HAP-1 (cell line): ENCODE results near the gene ZNF277.

ENCODE experiments used
- DNase-seq, 2 experiments: peaks; one replicate each; pipeline ENCODE4 v3.0.0-alpha.2; 2016 to 2020; ENCODE audit warnings: low spot score in 2 of 2
- H3K27me3 ChIP-seq: fragments of 250-450 bp; sonication (Bioruptor Pico); 2 replicates; pipeline ENCODE4 v1.5.1; 2020; ENCODE audit warnings: low read depth, mild to moderate bottlenecking, moderate library complexity
- H3K36me3 ChIP-seq: fragments of 250-450 bp; sonication (Bioruptor Pico); replicated peaks from 2 replicates; pipeline ENCODE4 v1.5.1; 2020; ENCODE audit warnings: mild to moderate bottlenecking
- H3K4me1 ChIP-seq: fragments of 250-450 bp; sonication (Bioruptor Pico); 2 replicates; pipeline ENCODE4 v1.5.1; 2020; ENCODE audit warnings: mild to moderate bottlenecking
- H3K4me3 ChIP-seq: fragments of 250-450 bp; sonication (Bioruptor Pico); 2 replicates; pipeline ENCODE4 v1.5.1; 2020; ENCODE audit warnings: mild to moderate bottlenecking, moderate library complexity
- H3K9me3 ChIP-seq: fragments of 250-450 bp; sonication (Bioruptor Pico); 2 replicates; pipeline ENCODE4 v1.5.1; 2020; ENCODE audit warnings: mild to moderate bottlenecking, moderate library complexity
- in situ Hi-C: fragments of 300-500 bp; cut with MboI; formaldehyde crosslinking; loops from 3 replicates; pipeline ENCODE4 v1.14.3; 2020; ENCODE audit warnings: low sequenced_read_pairs, inconsistent platforms, mixed read lengths

ZNF277 gene

DNA sequence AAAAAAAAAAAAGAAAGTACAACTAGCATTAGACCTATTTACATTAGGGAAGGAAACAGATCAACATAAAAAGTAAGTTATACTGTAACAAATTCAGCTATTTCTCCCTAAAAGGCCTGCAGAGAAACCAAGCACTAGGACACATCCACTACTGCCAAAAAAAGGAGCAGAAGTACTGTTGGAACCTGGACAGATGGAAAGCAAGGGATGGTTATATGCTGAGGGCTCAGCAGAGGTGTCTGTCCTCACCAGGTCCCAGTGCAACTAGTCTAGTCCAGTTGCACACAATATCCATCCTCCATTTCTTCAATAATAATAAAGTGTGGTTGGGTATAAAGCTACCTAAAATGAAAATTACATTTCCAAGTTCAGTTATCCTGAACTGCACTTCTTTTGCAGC is 140.6 kb downstream of the ZNF277 start:
- no peak for DNase-seq
- no peaks in the 10 kb centered on the region; the same call in 1 of the 2 replicates for H3K36me3 ChIP-seq
- no peaks in the 10 kb centered on the region for H3K27me3 ChIP-seq
- no peak overlapping the region for H3K4me3 ChIP-seq
- peaks cover 3% of the 10 kb centered on the region; the same call in 1 of the 2 replicates for H3K4me1 ChIP-seq
- in situ Hi-C loops: no loop called here
- no peaks in the 10 kb centered on the region for H3K9me3 ChIP-seq

DNA sequence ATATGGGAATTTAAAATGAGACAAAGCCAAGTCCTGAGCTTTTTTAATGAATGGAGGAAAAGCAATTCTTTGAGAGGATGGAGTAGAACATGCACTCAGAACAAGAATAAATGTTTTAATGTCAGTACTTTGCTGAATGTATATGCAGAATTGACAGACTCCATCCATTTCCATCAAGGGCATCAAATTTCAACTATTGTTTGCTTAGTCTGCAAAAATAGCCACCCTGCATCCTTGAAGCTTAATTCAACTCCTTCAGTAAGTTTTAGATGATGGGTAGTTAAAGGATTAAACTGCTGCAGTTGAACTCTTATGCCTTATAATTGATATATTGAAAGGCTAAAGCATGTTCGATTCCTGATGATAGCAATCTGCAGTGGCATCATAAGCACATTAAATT is 144.1 kb downstream of the ZNF277 start:
- in situ Hi-C loops: no loop called here
- no peaks in the 10 kb centered on the region for H3K9me3 ChIP-seq
- no peak overlapping the region for H3K4me3 ChIP-seq
- no peak for DNase-seq
- peaks cover 3% of the 10 kb centered on the region; the same call in 1 of the 2 replicates for H3K4me1 ChIP-seq
- no peaks in the 10 kb centered on the region for H3K27me3 ChIP-seq
- no peaks in the 10 kb centered on the region for H3K36me3 ChIP-seq

DNA sequence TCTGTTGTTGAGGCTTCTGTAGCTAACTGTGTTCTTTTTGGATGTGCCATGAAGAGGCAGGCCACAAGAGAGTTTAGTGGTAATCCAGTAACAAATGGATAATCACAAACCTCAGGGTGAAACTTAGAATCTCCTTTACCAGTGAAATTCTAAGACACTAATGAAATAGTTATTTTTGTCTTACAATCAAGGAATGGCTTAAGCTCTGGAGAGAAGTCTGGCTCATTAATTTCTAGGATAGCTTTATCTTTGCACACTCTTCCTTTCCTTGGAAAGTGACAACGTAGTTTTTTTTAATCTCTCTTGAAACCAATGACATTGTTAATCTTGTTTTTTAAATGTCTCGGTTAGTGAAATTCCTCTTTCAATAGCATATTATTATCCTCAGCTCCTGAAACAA is 150.1 kb downstream of the ZNF277 start:
- DNase-seq: no peak
- Histone ChIP-seq H3K36me3 (no peaks in the 10 kb centered on the region), H3K4me1 (no peaks in the 10 kb centered on the region), H3K27me3 (no peaks in the 10 kb centered on the region), H3K4me3 (no peak overlapping the region), H3K9me3 (no peaks in the 10 kb centered on the region)
- in situ Hi-C loops: no loop called here

DNA sequence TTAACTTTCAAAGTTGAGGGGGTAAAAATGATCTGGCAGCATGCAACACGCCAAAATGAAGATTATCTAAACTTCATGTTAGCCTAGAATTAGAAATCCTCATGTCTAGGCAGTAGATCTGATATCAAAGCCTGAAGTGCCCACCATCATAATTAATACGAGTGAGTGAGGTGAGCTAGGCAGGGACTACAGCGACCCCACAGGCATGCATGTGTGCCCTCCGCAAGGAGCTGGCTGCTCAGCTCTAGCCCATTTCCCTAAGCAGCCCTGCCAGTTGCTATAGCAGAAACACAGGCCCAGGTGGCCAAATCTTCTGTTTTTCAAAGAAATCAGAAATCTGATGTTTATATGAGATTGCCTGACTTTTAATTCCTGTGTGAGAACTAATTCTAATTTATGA is 150.6 kb downstream of the ZNF277 start:
- Histone ChIP-seq H3K4me3 (no peak overlapping the region), H3K27me3 (no peaks in the 10 kb centered on the region), H3K4me1 (no peaks in the 10 kb centered on the region), H3K36me3 (no peaks in the 10 kb centered on the region), H3K9me3 (no peaks in the 10 kb centered on the region)
- in situ Hi-C loops: no loop called here
- no peak for DNase-seq

DNA sequence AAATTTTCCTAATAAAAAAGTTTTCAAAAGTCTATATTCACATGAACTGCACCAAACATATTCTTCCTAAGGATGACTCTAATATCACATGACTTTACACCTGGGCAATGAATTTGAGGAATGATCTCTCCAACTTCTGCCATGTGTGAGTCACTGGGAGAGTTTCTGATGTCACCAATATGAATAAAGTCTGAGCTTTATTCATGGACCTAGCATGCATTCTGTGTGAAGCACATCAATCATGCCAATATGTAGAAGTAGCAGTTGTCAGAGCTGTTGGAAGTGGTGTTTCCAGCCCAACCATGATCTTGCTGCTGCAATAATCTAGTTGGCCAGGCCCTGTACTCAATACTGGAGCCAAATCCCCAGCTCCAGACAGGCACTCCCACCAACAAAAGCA is 152.0 kb downstream of the ZNF277 start:
- no peaks in the 10 kb centered on the region for H3K36me3 ChIP-seq
- in situ Hi-C loops: no loop called here
- H3K4me3 ChIP-seq: no peak overlapping the region
- peaks cover 2% of the 10 kb centered on the region; the same call in 1 of the 2 replicates for H3K4me1 ChIP-seq
- no peaks in the 10 kb centered on the region for H3K27me3 ChIP-seq
- no peaks in the 10 kb centered on the region for H3K9me3 ChIP-seq
- no peak for DNase-seq

DNA sequence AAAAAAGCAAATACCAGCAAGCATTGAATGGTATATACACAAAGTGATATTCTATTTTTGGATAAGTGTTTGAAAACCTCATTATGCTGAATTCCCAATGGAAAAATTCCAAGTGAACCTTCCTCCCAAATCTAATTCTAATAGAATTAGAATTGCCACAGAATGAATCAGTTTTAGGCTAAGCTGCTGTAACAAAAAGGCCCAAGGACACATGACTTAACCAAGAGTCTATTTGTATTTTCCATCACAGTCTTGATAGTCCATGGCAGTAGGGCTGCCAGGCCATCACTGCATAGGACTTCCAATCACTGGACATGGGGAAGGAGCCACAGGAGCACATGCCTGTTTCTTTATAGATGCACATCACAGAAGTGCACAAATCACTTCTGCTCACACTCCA is 152.6 kb downstream of the ZNF277 start:
- Histone ChIP-seq H3K4me3 (no peak overlapping the region), H3K36me3 (no peaks in the 10 kb centered on the region), H3K9me3 (no peaks in the 10 kb centered on the region), H3K4me1 (peaks cover 2% of the 10 kb centered on the region; the same call in 1 of the 2 replicates), H3K27me3 (no peaks in the 10 kb centered on the region)
- in situ Hi-C loops: no loop called here
- DNase-seq: no peak

DNA sequence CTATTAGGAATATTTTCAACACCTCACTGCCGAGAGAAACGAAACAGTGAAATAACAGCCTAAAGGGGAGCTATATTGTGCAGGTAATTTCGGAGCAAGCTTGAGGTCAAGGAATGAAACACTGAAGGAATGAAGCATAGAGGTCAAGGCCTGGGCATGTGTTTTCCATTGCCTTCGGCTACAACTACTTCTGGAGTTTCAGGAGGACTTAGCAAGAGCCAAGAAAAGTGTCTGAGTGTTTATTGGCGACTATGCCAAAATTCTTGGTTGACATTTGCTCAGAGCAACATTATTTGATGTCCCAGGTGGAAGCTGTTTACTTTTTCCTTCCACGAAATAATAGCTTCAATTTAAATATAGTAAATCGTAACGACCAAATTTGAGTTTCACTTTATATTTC is 154.2 kb downstream of the ZNF277 start:
- H3K9me3 ChIP-seq: no peaks in the 10 kb centered on the region
- no peaks in the 10 kb centered on the region for H3K27me3 ChIP-seq
- in situ Hi-C loops: no loop called here
- DNase-seq: no peak
- H3K4me3 ChIP-seq: no peak overlapping the region
- H3K36me3 ChIP-seq: no peaks in the 10 kb centered on the region
- H3K4me1 ChIP-seq: peaks cover 2% of the 10 kb centered on the region; the same call in 1 of the 2 replicates

DNA sequence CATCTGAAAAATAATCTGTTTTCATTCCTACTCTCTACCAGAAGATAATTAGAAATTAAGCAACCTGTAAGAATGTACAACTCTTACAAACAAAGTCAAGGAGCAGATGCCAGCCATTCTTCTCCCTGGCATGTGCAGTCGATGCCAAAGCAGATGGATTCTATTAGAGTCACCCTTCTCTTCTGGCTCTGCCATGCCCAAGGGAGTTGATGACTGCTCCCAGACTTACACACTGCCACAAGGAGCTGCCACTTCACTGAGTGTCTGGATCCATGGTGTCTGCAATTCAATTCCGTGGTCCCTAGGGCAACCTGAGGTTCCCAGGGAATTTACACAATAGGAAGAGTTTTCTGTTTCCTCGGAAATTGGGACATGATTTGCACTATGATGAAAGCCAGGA is 154.7 kb downstream of the ZNF277 start:
- H3K4me3 ChIP-seq: no peak overlapping the region
- H3K36me3 ChIP-seq: no peaks in the 10 kb centered on the region
- H3K9me3 ChIP-seq: no peaks in the 10 kb centered on the region
- peaks cover 2% of the 10 kb centered on the region; the same call in 1 of the 2 replicates for H3K4me1 ChIP-seq
- in situ Hi-C loops: no loop called here
- no peaks in the 10 kb centered on the region for H3K27me3 ChIP-seq
- no peak for DNase-seq

DNA sequence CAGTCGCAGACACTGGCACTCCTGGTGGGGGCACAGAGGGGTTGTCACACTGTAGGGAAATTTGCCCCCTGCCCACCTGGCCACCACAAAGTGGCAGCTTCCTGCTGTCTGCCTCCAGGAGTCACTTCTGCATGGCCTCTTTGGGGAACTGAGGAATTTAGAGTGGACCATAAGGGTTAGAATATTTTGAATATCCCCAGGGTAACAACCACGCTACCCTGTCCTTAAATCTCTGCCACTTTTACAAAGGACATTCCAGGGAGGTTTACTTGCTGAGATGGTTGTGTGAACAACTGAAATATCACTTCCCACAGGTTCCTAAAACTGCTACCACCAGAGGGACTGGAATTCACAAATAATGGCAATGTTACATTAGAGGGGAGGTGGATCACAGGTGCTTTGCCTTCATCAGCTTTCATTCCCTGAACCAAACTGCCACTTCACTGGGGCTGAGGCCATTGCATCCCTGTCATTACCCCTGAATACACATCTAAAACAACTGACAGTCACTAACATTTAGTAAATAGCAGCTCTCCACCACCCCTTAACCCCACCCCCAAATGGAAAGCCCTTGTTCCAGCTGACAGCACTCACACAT is 155.7 kb downstream of the ZNF277 start:
- H3K4me3 ChIP-seq: no peak overlapping the region
- H3K4me1 ChIP-seq: peaks cover 2% of the 10 kb centered on the region; the same call in 1 of the 2 replicates
- DNase-seq: no peak
- no peaks in the 10 kb centered on the region for H3K36me3 ChIP-seq
- in situ Hi-C loops: no loop called here
- no peaks in the 10 kb centered on the region for H3K9me3 ChIP-seq
- H3K27me3 ChIP-seq: no peaks in the 10 kb centered on the region

DNA sequence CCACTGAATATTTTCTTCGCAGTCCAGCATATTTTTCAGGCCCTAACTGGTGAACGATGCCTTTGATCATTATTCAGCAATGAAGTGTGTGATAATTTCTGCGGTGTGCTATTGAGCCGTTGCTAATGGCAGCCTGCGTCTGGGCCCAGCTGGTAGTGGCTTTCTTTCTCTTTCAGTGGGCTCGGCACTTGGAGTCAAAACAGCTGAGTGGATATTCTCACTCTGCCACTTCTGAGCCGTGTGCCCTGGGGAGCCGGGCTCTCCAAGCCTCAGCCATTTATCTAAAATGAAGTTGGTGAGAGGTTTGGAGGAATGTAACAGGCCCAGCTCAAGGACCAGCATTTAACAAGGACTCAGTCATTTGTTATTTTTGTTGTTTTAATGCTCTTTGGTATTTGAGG is 156.2 kb downstream of the ZNF277 start:
- Histone ChIP-seq H3K27me3 (no peaks in the 10 kb centered on the region), H3K4me1 (peaks cover 2% of the 10 kb centered on the region; the same call in 1 of the 2 replicates), H3K4me3 (no peak overlapping the region), H3K9me3 (no peaks in the 10 kb centered on the region), H3K36me3 (no peaks in the 10 kb centered on the region)
- in situ Hi-C loops: no loop called here
- no peak for DNase-seq

DNA sequence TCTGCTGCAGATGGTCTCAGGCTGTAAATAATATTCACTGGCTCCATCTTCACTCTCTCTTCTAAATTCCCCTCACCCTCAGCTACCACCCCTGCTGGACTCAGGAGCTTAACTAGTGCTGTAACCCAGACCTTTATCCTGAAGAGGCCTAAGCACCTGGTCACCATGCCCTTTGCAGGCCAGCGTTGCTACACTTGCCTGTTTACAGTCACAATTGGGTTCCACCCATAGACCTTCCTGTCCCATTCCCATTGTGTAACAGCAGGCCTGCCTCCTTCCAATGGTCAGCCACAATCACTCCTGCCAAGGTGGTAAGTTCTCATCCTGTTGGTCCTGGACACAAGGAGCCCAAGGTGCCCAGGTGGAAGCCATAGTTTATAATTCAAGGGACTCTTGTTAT is 157.9 kb downstream of the ZNF277 start:
- in situ Hi-C loops: no loop called here
- Histone ChIP-seq H3K9me3 (no peaks in the 10 kb centered on the region), H3K4me3 (no peak overlapping the region), H3K36me3 (no peaks in the 10 kb centered on the region), H3K27me3 (no peaks in the 10 kb centered on the region), H3K4me1 (peaks cover 2% of the 10 kb centered on the region; the same call in 1 of the 2 replicates)
- no peak for DNase-seq

DNA sequence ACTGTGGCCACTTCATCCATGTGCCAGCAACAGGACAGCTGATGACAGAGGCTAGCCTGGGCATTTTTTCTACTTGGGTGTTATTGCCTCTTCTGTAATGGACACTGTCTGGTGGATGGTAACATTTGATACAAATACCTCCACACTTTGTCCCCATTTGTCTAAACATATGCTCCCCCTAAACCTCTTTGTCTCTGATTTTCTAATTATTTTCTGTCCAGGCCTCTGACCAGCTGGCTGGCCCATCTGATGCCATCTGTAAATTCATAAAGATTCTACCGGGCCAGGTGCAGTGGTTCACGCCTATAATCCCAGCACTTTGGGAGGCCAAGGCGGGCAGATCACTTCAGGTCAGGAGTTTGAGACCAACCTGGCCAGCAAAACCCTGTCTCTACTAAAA is 159.1 kb downstream of the ZNF277 start:
- H3K36me3 ChIP-seq: no peaks in the 10 kb centered on the region
- no peaks in the 10 kb centered on the region for H3K9me3 ChIP-seq
- in situ Hi-C loops: no loop called here
- H3K4me3 ChIP-seq: no peak overlapping the region
- 0 out of 2 replicates have a peak, but pooled peaks cover 3% of the 10 kb centered on the region for H3K27me3 ChIP-seq
- no peak for DNase-seq
- H3K4me1 ChIP-seq: peaks cover 2% of the 10 kb centered on the region; the same call in 1 of the 2 replicates

DNA sequence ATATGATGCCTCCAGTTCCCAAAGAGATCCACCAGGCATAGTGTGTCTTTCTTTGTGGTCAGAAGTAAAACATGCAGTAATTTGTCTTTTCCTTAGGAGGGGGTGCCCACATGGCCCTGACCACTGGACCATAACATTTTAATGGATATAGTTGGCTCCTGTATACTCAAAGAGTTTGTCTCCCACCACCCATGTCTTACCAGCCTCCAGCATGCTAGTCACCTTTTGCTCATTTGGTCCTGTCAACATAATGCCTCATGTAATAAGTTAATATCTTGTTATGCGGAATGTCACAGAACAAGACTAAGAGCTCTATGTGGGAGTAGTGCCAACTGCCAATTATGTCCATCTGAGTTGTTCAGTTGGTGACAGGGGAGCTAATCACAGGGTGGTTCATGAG is 160.4 kb downstream of the ZNF277 start:
- DNase-seq: no peak
- H3K4me3 ChIP-seq: no peak overlapping the region
- H3K4me1 ChIP-seq: peaks cover 2% of the 10 kb centered on the region; the same call in 1 of the 2 replicates
- in situ Hi-C loops: no loop called here
- H3K9me3 ChIP-seq: no peaks in the 10 kb centered on the region
- no peaks in the 10 kb centered on the region for H3K36me3 ChIP-seq
- 0 out of 2 replicates have a peak, but pooled peaks cover 3% of the 10 kb centered on the region for H3K27me3 ChIP-seq

DNA sequence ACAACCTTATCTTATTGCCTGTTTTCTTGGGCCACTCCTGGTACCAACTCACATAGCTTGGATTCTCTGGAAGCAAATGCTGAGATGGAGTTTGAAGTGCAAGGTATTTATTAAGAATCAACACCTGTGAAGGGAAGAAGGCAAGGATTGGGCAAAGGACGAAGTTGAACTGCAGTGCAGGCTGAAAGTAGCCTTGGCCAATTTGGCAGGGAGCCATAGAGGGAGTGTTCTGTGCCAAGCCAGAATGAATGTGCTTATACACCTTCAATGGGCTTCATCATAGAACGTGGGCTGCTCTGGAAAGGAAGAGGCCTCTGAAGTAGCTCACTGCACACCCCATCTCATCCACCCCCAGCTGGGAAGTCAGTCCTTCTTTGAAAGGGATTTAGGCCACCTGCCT is 163.9 kb downstream of the ZNF277 start:
- Histone ChIP-seq H3K36me3 (no peaks in the 10 kb centered on the region), H3K27me3 (peaks cover 11% of the 10 kb centered on the region; the same call in 1 of the 2 replicates), H3K9me3 (no peaks in the 10 kb centered on the region), H3K4me3 (no peak overlapping the region), H3K4me1 (no peaks in the 10 kb centered on the region)
- no peak for DNase-seq
- in situ Hi-C loops: no loop called here

DNA sequence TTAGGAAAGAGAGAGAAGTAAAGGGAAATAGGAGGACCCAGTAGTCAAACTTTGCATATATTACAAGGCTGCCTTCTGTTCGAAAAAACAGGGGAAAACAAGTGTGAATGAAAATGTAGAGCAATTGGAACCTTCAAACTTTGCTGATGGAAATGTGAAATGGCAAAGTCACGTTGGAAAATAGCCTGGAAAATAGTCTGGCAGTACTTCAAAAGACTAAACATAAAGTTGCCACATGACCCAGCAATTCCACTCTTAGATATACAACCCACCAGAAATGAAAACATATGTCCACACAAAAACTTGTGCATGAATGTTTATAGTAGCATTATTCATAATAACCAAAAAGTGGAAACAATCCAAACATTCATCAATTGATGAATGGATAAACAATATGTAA is 165.2 kb downstream of the ZNF277 start:
- Histone ChIP-seq H3K4me3 (no peak overlapping the region), H3K4me1 (no peaks in the 10 kb centered on the region), H3K9me3 (no peaks in the 10 kb centered on the region), H3K36me3 (no peaks in the 10 kb centered on the region), H3K27me3 (peaks cover 22% of the 10 kb centered on the region; the same call in 1 of the 2 replicates)
- in situ Hi-C loops: no loop called here
- DNase-seq: no peak
